ENCODE measurements around the gene CTCFL.

- TF ChIP-seq CTCF (IDR thresholded peaks at IDR 0.05): no peak
- TF ChIP-seq POLR2A (IDR thresholded peaks at IDR 0.05): no peak
Measured at GRCh38 chr20:57517904-57518303, 7.0 kb downstream of the CTCFL start.
